ENCODE data around the gene SEC24D. TPM values are rescaled to one million over a fixed set of nuclear protein-coding genes. Genes with fewer than 3 reads are reported as not detected.
A peak's percentile ranks its signal among the peaks of the same experiment; 100 is the strongest.
"Not testable (repeated sequence)": the region's sequence is repeated elsewhere in the genome, so short reads cannot be mapped to it uniquely, and the experiment has no call there.

The SEC24D gene, protein sequence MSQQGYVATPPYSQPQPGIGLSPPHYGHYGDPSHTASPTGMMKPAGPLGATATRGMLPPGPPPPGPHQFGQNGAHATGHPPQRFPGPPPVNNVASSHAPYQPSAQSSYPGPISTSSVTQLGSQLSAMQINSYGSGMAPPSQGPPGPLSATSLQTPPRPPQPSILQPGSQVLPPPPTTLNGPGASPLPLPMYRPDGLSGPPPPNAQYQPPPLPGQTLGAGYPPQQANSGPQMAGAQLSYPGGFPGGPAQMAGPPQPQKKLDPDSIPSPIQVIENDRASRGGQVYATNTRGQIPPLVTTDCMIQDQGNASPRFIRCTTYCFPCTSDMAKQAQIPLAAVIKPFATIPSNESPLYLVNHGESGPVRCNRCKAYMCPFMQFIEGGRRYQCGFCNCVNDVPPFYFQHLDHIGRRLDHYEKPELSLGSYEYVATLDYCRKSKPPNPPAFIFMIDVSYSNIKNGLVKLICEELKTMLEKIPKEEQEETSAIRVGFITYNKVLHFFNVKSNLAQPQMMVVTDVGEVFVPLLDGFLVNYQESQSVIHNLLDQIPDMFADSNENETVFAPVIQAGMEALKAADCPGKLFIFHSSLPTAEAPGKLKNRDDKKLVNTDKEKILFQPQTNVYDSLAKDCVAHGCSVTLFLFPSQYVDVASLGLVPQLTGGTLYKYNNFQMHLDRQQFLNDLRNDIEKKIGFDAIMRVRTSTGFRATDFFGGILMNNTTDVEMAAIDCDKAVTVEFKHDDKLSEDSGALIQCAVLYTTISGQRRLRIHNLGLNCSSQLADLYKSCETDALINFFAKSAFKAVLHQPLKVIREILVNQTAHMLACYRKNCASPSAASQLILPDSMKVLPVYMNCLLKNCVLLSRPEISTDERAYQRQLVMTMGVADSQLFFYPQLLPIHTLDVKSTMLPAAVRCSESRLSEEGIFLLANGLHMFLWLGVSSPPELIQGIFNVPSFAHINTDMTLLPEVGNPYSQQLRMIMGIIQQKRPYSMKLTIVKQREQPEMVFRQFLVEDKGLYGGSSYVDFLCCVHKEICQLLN
- total RNA-seq = 10 to 100 TPM in 6 of 8 experiments, 1 to 10 TPM in 2; 6.2 to 60.3 (median 23.5) TPM

GRCh38 chr4:118835571-118836300 is at the start of gene SEC24D:
Gene SEC24D, minus strand, starts transcription at chr4:118836126. Its CDS starts 2,430 bp downstream, at chr4:118833696.
- peak within 1 kb of the TSS; percentile 83 to 92 for H3K27ac ChIP-seq
- 0 to 7% (median 0%) methylated on average over 1 to 17 of the region's 69 CpGs for WGBS, 10 experiments
- in situ Hi-C loops (cut with MboI; ENCODE audit: low pct_unique_long_range_greater_than_20kb in 2 of 9, low sequenced_read_pairs in 9 of 9, unreplicated experiment in 9 of 9) = no loop called here
- peak; percentile 80 to 90 (median 84) for ATAC-seq (replicated peaks in 6 of 8)
- peaks cover 0 to 6% of the 10 kb centered on the region in 2 donors for H3K4me1 ChIP-seq (replicated peaks in 1 of 2)
- peak within 1 kb of the TSS; percentile 72 to 80 (median 79) for H3K4me3 ChIP-seq

DNA sequence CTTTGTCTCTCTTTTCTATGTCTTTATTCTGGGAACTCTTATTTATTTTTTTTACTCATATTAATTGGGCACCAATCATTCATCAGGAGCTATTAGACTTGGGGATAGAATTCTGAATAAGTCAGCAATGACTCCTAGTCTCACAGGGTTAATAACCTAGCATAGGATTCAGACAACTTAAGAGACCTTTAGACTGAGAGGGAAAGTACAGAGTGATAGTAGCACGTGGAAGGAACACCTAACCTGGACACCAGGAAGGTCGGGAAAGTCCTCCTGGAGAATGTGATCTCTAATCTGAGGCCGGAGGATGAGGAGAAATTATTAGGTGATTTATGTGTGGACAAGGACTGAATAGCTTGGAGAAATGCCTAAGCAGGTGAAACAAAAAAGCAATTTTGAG is 48.8 kb upstream of the SEC24D start:
- Histone ChIP-seq H3K4me3 (no peak overlapping the region), H3K27ac (no peak overlapping the region), H3K4me1 (replicated peaks in 1 of 2) (peaks cover 3 to 5% of the 10 kb centered on the region in 2 donors)
- 37 to 100% (median 80%) methylated on average over 1 to 3 of the region's 3 CpGs; no CpG with 5 or more reads in 1 of the 10 experiments for WGBS, 10 experiments
- ATAC-seq (replicated peaks in 6 of 8) = no peak
- in situ Hi-C loops (cut with MboI; ENCODE audit: low pct_unique_long_range_greater_than_20kb in 2 of 9, low sequenced_read_pairs in 9 of 9, unreplicated experiment in 9 of 9) = loop anchor here in 1 of 9 experiments (25.0 kb wide), 1 partner anchor 122 kb away; no protein-coding TSS in a partner anchor

GRCh38 chr4:118883861-118884260 is 47.9 kb upstream of the SEC24D start:
- in situ Hi-C loops (cut with MboI; ENCODE audit: low pct_unique_long_range_greater_than_20kb in 2 of 9, low sequenced_read_pairs in 9 of 9, unreplicated experiment in 9 of 9) = loop anchor here in 1 of 9 experiments (25.0 kb wide), 1 partner anchor 122 kb away; no protein-coding TSS in a partner anchor

DNA sequence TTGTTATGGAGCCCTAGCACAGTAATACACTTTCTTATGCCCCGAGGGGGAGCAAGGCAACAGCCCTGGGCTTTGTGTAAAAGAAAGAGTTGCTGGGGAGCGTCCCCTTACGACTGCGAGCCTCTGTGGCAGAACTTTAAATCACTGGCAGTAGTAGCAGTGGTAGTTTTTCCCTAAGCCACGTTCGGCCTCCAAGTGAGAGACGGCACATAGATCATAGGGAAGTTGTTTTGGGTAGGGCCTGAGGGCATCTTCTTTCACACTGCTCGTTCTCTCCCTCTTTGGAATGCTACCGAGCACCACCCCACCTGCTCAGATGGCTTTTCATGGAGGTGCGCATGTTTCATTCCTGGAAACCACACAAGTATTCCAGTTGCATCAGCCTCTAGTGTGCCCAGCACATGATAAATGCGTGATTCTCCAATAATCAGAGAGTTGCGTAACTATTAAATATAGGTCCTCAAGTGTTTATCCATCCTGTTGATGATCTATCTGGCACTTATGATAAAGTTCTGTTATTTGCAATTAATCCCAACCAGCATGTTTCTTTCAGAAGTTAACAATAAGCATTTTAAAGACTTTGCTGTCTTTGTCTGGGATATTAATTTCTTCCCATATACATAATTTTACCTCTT is 45.7 kb upstream of the SEC24D start:
- no peak overlapping the region for H3K4me3 ChIP-seq
- in situ Hi-C loops (cut with MboI; ENCODE audit: low pct_unique_long_range_greater_than_20kb in 2 of 9, low sequenced_read_pairs in 9 of 9, unreplicated experiment in 9 of 9) = loop anchor here in 1 of 9 experiments (25.0 kb wide), 1 partner anchor 119 kb away; no protein-coding TSS in a partner anchor
- H3K4me1 ChIP-seq (replicated peaks in 1 of 2) = no peaks in the 10 kb centered on the region
- peak in 1 of 8 experiments; percentile 66 for ATAC-seq (replicated peaks in 6 of 8)
- WGBS, 10 experiments = 33 to 100% (median 89%) methylated on average over 1 to 12 of the region's 12 CpGs; no CpG with 5 or more reads in 2 of the 10 experiments
- H3K27ac ChIP-seq = no peak overlapping the region

More at GRCh38 chr4:118883861-118884260, 47.9 kb upstream of the SEC24D start:
- 60 to 100% (median 63%) methylated on average over 1 of the region's 1 CpG; no CpG with 5 or more reads in 4 of the 10 experiments for WGBS, 10 experiments
- no peak overlapping the region for H3K27ac ChIP-seq
- no peak for ATAC-seq (replicated peaks in 6 of 8)
- H3K4me1 ChIP-seq (replicated peaks in 1 of 2) = no peaks in the 10 kb centered on the region
- H3K4me3 ChIP-seq = no peak overlapping the region

DNA sequence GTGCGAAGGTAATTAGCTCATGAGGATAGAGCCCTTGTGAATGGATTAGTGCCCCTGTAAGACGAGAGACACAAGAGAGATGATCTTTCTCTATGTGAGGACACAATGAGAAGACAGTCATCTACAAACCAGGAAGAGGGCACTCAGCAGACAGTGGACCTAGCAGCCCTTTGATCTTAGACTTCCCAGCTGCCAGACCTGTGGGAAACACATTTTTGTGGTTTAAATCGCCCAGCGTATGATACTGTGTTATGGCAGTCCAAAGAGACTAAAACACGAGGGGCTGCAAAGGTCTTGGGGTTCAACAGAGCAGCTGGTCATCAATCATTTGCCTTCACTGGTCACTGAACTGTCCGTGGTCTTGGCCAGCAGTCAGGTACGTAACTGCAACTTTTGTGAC is 43.5 kb upstream of the SEC24D start:
- in situ Hi-C loops (cut with MboI; ENCODE audit: low pct_unique_long_range_greater_than_20kb in 2 of 9, low sequenced_read_pairs in 9 of 9, unreplicated experiment in 9 of 9) = loop anchor here in 1 of 9 experiments (25.0 kb wide), 1 partner anchor 117 kb away; no protein-coding TSS in a partner anchor
- ATAC-seq (replicated peaks in 6 of 8) = no peak

GRCh38 chr4:118878507-118878906 is 42.6 kb upstream of the SEC24D start:
- H3K4me1 ChIP-seq (replicated peaks in 1 of 2); H3K27ac ChIP-seq; ATAC-seq (replicated peaks in 6 of 8); H3K4me3 ChIP-seq: not testable (repeated sequence)
- in situ Hi-C loops (cut with MboI; ENCODE audit: low pct_unique_long_range_greater_than_20kb in 2 of 9, low sequenced_read_pairs in 9 of 9, unreplicated experiment in 9 of 9) = loop anchor here in 1 of 9 experiments (25.0 kb wide), 1 partner anchor 116 kb away; no protein-coding TSS in a partner anchor
- 88 to 97% (median 93%) methylated on average over 3 to 9 of the region's 9 CpGs; no CpG with 5 or more reads in 3 of the 10 experiments for WGBS, 10 experiments

More for the DNA sequence above, 43.5 kb upstream of the SEC24D start:
- H3K4me3 ChIP-seq = no peak overlapping the region
- no peak overlapping the region for H3K27ac ChIP-seq
- WGBS, 10 experiments = 50 to 100% (median 85%) methylated on average over 1 to 7 of the region's 7 CpGs; no CpG with 5 or more reads in 3 of the 10 experiments
- H3K4me1 ChIP-seq (replicated peaks in 1 of 2) = no peaks in the 10 kb centered on the region

GRCh38 chr4:118877797-118878196 is 41.9 kb upstream of the SEC24D start:
- no peak for ATAC-seq (replicated peaks in 6 of 8)
- in situ Hi-C loops (cut with MboI; ENCODE audit: low pct_unique_long_range_greater_than_20kb in 2 of 9, low sequenced_read_pairs in 9 of 9, unreplicated experiment in 9 of 9) = loop anchor here in 1 of 9 experiments (25.0 kb wide), 1 partner anchor 115 kb away; no protein-coding TSS in a partner anchor
- Histone ChIP-seq H3K4me1 (replicated peaks in 1 of 2) (no peaks in the 10 kb centered on the region), H3K27ac (no peak overlapping the region), H3K4me3 (no peak overlapping the region)
- 76 to 100% (median 87%) methylated on average over 2 to 6 of the region's 6 CpGs for WGBS, 10 experiments

GRCh38 chr4:118872181-118872580 is 36.3 kb upstream of the SEC24D start:
- H3K4me3 ChIP-seq = no peak overlapping the region
- 33 to 100% (median 82%) methylated on average over 1 to 4 of the region's 4 CpGs for WGBS, 10 experiments
- H3K27ac ChIP-seq = no peak overlapping the region
- H3K4me1 ChIP-seq (replicated peaks in 1 of 2) = peaks cover 7 to 17% of the 10 kb centered on the region in 2 donors
- in situ Hi-C loops (cut with MboI; ENCODE audit: low pct_unique_long_range_greater_than_20kb in 2 of 9, low sequenced_read_pairs in 9 of 9, unreplicated experiment in 9 of 9) = no loop called here
- ATAC-seq (replicated peaks in 6 of 8) = no peak

GRCh38 chr4:118869808-118870342 is 33.9 kb upstream of the SEC24D start:
- in situ Hi-C loops (cut with MboI; ENCODE audit: low pct_unique_long_range_greater_than_20kb in 2 of 9, low sequenced_read_pairs in 9 of 9, unreplicated experiment in 9 of 9) = no loop called here
- WGBS, 10 experiments = 0 to 100% (median 55%) methylated on average over 1 to 2 of the region's 2 CpGs; no CpG with 5 or more reads in 2 of the 10 experiments
- Histone ChIP-seq H3K27ac (peak overlapping the region in 1 of 2 donors; percentile 45), H3K4me1 (replicated peaks in 1 of 2) (peaks cover 7 to 17% of the 10 kb centered on the region in 2 donors), H3K4me3 (no peak overlapping the region)
- ATAC-seq (replicated peaks in 6 of 8) = peak in 3 of 8 experiments; percentile 36 to 48 (median 42)

- Histone ChIP-seq H3K27ac (no peak overlapping the region), H3K4me3 (no peak overlapping the region), H3K4me1 (replicated peaks in 1 of 2) (peaks cover 7 to 17% of the 10 kb centered on the region in 2 donors)
- no peak for ATAC-seq (replicated peaks in 6 of 8)
- in situ Hi-C loops (cut with MboI; ENCODE audit: low pct_unique_long_range_greater_than_20kb in 2 of 9, low sequenced_read_pairs in 9 of 9, unreplicated experiment in 9 of 9) = no loop called here
- 27 to 100% (median 91%) methylated on average over 2 to 3 of the region's 3 CpGs for WGBS, 10 experiments
Observed at GRCh38 chr4:118867311-118868067, 31.6 kb upstream of the SEC24D start.

DNA sequence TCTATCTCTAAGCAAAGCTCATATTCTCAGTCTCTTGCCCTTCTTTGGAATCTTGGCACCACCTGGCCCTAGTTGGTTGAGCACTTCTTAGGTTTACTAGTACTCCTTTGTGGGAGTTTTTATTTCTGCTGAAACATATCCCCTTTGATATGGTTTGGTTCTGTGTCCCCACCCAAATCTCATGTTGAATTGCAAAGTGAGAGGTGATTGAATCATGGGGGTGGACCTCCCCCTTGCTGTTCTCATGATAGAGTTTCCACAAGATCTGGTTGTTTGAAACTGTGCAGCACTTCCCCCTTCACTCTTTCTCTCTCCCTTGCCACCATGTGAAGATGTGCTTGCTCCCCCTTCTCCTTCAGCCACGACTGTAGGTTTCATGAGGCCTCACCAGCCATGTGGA is 30.5 kb upstream of the SEC24D start:
- no peak overlapping the region for H3K4me3 ChIP-seq
- WGBS, 10 experiments = 40 to 100% (median 85%) methylated on average over 1 of the region's 1 CpG; no CpG with 5 or more reads in 6 of the 10 experiments
- in situ Hi-C loops (cut with MboI; ENCODE audit: low pct_unique_long_range_greater_than_20kb in 2 of 9, low sequenced_read_pairs in 9 of 9, unreplicated experiment in 9 of 9) = no loop called here
- peaks cover 7 to 17% of the 10 kb centered on the region in 2 donors for H3K4me1 ChIP-seq (replicated peaks in 1 of 2)
- H3K27ac ChIP-seq = no peak overlapping the region
- ATAC-seq (replicated peaks in 6 of 8) = peak in 3 of 8 experiments; percentile 26 to 84 (median 78)

Measured in motor neuron (in vitro differentiated cells).